A549 treated with dexamethasone at 1 μM for 4 hours (cell line): Measurements from ENCODE around the gene VWA3B. TPM values are rescaled to one million over a fixed set of nuclear protein-coding genes. Genes with fewer than 3 reads are reported as not detected.

ENCODE experiments used
- total RNA-seq: library from RNA; stranded (reverse); fragments of 200-300 nt; extraction: Qiagen RNA extraction; gene quantifications from 5 replicates; pipeline ENCODE4 v1.2.3, GENCODE V29; 2022

VWA3B gene
- 0.12 to 0.24 TPM (median 0.19 TPM) in 3 of 5 replicates, not detected in the others for total RNA-seq

GRCh38 chr2:98086491-98087446, at the start of gene VWA3B:
Gene VWA3B (plus strand): TSS chr2:98087167. CDS start chr2:98093093, 5,926 bp downstream.

GRCh38 chr2:98346311-98347236, 259.6 kb downstream of the VWA3B start, which contains the start of gene CNGA3:
Gene CNGA3 (plus strand): TSS chr2:98346456. CDS start chr2:98369976, 23,520 bp downstream.

Other genes starting within 250 kb of the VWA3B start
- gene TMEM131, start 91.2 kb upstream of the VWA3B start, total RNA-seq: 11.1 to 18.2 TPM (median 16.2 TPM) in 5 replicates